SK-N-SH treated with all-trans-retinoic acid at 6 μM for 48 hours (cell line): Measurements from ENCODE around the gene HOMER1.

ENCODE experiments used
- ATAC-seq: fragments of 200-7000 bp; cut with Tn5 transposase; 3 replicates; pipeline ENCODE4 v1.9.1; 2020; ENCODE audit warnings: mild to moderate bottlenecking, moderate library complexity
- ARNTL ChIP-seq: fragments of 450-650 bp; formaldehyde crosslinking; IDR thresholded peaks from 2 replicates; pipeline ENCODE4 v1.5.0; 2020; ENCODE audit warnings: low read depth, mild to moderate bottlenecking, moderate library complexity, borderline replicate concordance
- BACH2 ChIP-seq: fragments of 250-450 bp; sonication (Bioruptor Pico); IDR thresholded peaks from 2 replicates; pipeline ENCODE4 v1.9.0; 2021; ENCODE audit warnings: mild to moderate bottlenecking, borderline replicate concordance
- CREB5 ChIP-seq: fragments of 250-450 bp; sonication (Bioruptor Pico); IDR thresholded peaks from 2 replicates; pipeline ENCODE4 v1.5.1; 2020; ENCODE audit warnings: low read depth, mild to moderate bottlenecking, moderate library complexity
- CSRNP3 ChIP-seq: fragments of 250-450 bp; sonication (Bioruptor Pico); IDR thresholded peaks from 2 replicates; pipeline ENCODE4 v1.5.1; 2021; ENCODE audit warnings: mild to moderate bottlenecking, moderate library complexity
- ESRRG ChIP-seq: fragments of 250-450 bp; sonication (Bioruptor Pico); IDR thresholded peaks from 2 replicates; pipeline ENCODE4 v1.6.1; 2021; ENCODE audit warnings: mild to moderate bottlenecking
- GLIS3 ChIP-seq: fragments of 250-450 bp; sonication (Bioruptor Pico); IDR thresholded peaks from 2 replicates; pipeline ENCODE4 v1.5.0; 2020; ENCODE audit warnings: mild to moderate bottlenecking, moderate library complexity
- ISL1 ChIP-seq: fragments of 250-450 bp; sonication (Bioruptor Pico); IDR thresholded peaks from 2 replicates; pipeline ENCODE4 v2.1.2; 2022; ENCODE audit warnings: mild to moderate bottlenecking, moderate library complexity
- OSR1 ChIP-seq: fragments of 250-450 bp; sonication (Bioruptor Pico); IDR thresholded peaks from 2 replicates; pipeline ENCODE4 v1.8.0; 2022; ENCODE audit warnings: moderate library complexity, mild to moderate bottlenecking, inconsistent platforms
- PATZ1 ChIP-seq: fragments of 250-450 bp; sonication (Bioruptor Pico); IDR thresholded peaks from 2 replicates; pipeline ENCODE4 v1.8.0; 2020; ENCODE audit warnings: mild to moderate bottlenecking, moderate library complexity, borderline replicate concordance
- PPARA ChIP-seq: fragments of 250-450 bp; sonication (Bioruptor Pico); IDR thresholded peaks from 2 replicates; pipeline ENCODE4 v1.5.0; 2020; ENCODE audit warnings: mild to moderate bottlenecking, borderline replicate concordance
- RARB ChIP-seq: fragments of 250-450 bp; sonication (Bioruptor Pico); IDR thresholded peaks from 2 replicates; pipeline ENCODE4 v1.8.0; 2021; ENCODE audit warnings: mild to moderate bottlenecking, moderate library complexity
- SNAI2 ChIP-seq: fragments of 250-450 bp; sonication (Bioruptor Pico); IDR thresholded peaks from 2 replicates; pipeline ENCODE4 v1.5.0; 2020; ENCODE audit warnings: mild to moderate bottlenecking, moderate library complexity
- TOX ChIP-seq: fragments of 250-450 bp; sonication (Bioruptor Pico); IDR thresholded peaks from 2 replicates; pipeline ENCODE4 v1.8.0; 2021; ENCODE audit warnings: mild to moderate bottlenecking, moderate library complexity, borderline replicate concordance
- ZC3H10 ChIP-seq: fragments of 250-450 bp; sonication (Bioruptor Pico); IDR thresholded peaks from 2 replicates; pipeline ENCODE4 v1.5.1; 2021; ENCODE audit warnings: mild to moderate bottlenecking, moderate library complexity
- ZFP3 ChIP-seq: fragments of 250-450 bp; sonication (Bioruptor Pico); IDR thresholded peaks from 2 replicates; pipeline ENCODE4 v1.5.0; 2020; ENCODE audit warnings: mild to moderate bottlenecking, moderate library complexity
- ZFP30 ChIP-seq: fragments of 450-650 bp; formaldehyde crosslinking; IDR thresholded peaks from 2 replicates; pipeline ENCODE4 v1.5.0; 2022; ENCODE audit warnings: mild to moderate bottlenecking, moderate library complexity
- ZNF565 ChIP-seq: fragments of 450-650 bp; formaldehyde crosslinking; conservative IDR thresholded peaks from 2 replicates; pipeline ENCODE4 v1.5.0; 2020; ENCODE audit warnings: low read depth, mild to moderate bottlenecking, moderate library complexity
- ZNF70 ChIP-seq: fragments of 450-650 bp; formaldehyde crosslinking; IDR thresholded peaks from 2 replicates; pipeline ENCODE4 v1.5.0; 2020; ENCODE audit warnings: mild to moderate bottlenecking, moderate library complexity
- ZNF8 ChIP-seq: fragments of 450-650 bp; formaldehyde crosslinking; IDR thresholded peaks from 2 replicates; pipeline ENCODE4 v1.5.0; 2020; ENCODE audit warnings: mild to moderate bottlenecking, moderate library complexity

HOMER1 gene

GRCh38 chr5:79507251-79508205 is 6.4 kb downstream of the HOMER1 start:
- ATAC-seq, result no peak
- no peak for TF ChIP-seq OSR1 (CRISPR knock-in tag)
- TF ChIP-seq ISL1 (CRISPR knock-in tag), result 0 out of 2 replicates have a peak, but pooled peaks have one; percentile 20
- peak; percentile 93 for TF ChIP-seq ZNF70 (CRISPR knock-in tag)

GRCh38 chr5:79505138-79505537 is 8.8 kb downstream of the HOMER1 start:
- ATAC-seq, result no peak
- TF ChIP-seq ZNF565 (CRISPR knock-in tag) (no peak), OSR1 (CRISPR knock-in tag) (no peak), SNAI2 (CRISPR knock-in tag) (no peak), GLIS3 (CRISPR knock-in tag) (no peak)

GRCh38 chr5:79503794-79504495 is 10.0 kb downstream of the HOMER1 start:
- no peak for ATAC-seq
- TF ChIP-seq RARB, result no peak

- no peak for ATAC-seq
- TF ChIP-seq ZFP3 (CRISPR knock-in tag) (no peak), ESRRG (CRISPR knock-in tag) (no peak), ISL1 (CRISPR knock-in tag) (no peak), BACH2 (CRISPR knock-in tag) (no peak), TOX (CRISPR knock-in tag) (no peak), ZC3H10 (CRISPR knock-in tag) (no peak), ZNF8 (CRISPR knock-in tag) (no peak), ZFP30 (no peak), PPARA (CRISPR knock-in tag) (no peak), OSR1 (CRISPR knock-in tag) (no peak), RARB (no peak), ARNTL (CRISPR knock-in tag) (no peak), ZNF70 (CRISPR knock-in tag) (no peak), CREB5 (no peak), SNAI2 (CRISPR knock-in tag) (no peak), PATZ1 (CRISPR knock-in tag) (no peak), CSRNP3 (CRISPR knock-in tag) (no peak)
Measured at GRCh38 chr5:79499640-79500273, 14.2 kb downstream of the HOMER1 start.

GRCh38 chr5:79495311-79495710 is 18.6 kb downstream of the HOMER1 start:
- ATAC-seq, result no peak
- TF ChIP-seq OSR1 (CRISPR knock-in tag), result no peak
- TF ChIP-seq ZFP30, result no peak
- TF ChIP-seq ISL1 (CRISPR knock-in tag), result peak; percentile 69
- TF ChIP-seq, all 23 proteins: peak for 1
